MG63 (cell line): Measurements from ENCODE around the gene GPR146. TPM values are rescaled to one million over a fixed set of nuclear protein-coding genes. Genes with fewer than 3 reads are reported as not detected.

Experiments used
- DNase-seq: peaks from one replicate; pipeline ENCODE4 v3.0.0-alpha.2; 2020
- H3K27me3 ChIP-seq: fragments of 250-450 bp; sonication (Bioruptor Pico); 2 replicates; pipeline ENCODE4 v1.5.1; 2020; ENCODE audit warnings: mild to moderate bottlenecking, moderate library complexity
- H3K36me3 ChIP-seq: fragments of 250-450 bp; sonication (Bioruptor Pico); 2 replicates; pipeline ENCODE4 v1.5.1; 2020; ENCODE audit warnings: mild to moderate bottlenecking, moderate library complexity
- H3K4me3 ChIP-seq: fragments of 250-450 bp; sonication (Bioruptor Pico); 2 replicates; pipeline ENCODE4 v1.5.1; 2020; ENCODE audit warnings: mild to moderate bottlenecking, moderate library complexity
- H3K9me3 ChIP-seq: fragments of 250-450 bp; sonication (Bioruptor Pico); 2 replicates; pipeline ENCODE4 v1.5.1; 2020; ENCODE audit warnings: mild to moderate bottlenecking, moderate library complexity
- total RNA-seq: library from RNA; depleted of rRNA; stranded (reverse); fragments of >200 nt; shearing (Covaris generic); gene quantifications from 2 replicates; pipeline ENCODE4 v1.2.3, GENCODE V29; 2014; ENCODE audit warnings: low replicate concordance

The GPR146 gene
- total RNA-seq, 1 experiment from 2014 or later: 1.5 TPM

GRCh38 chr7:1046722-1047679, 2.7 kb downstream of the GPR146 start:
- no peak for DNase-seq
- Histone ChIP-seq H3K27me3 (no peaks in the 10 kb centered on the region), H3K4me3 (no peak overlapping the region), H3K9me3 (no peaks in the 10 kb centered on the region), H3K36me3 (no peaks in the 10 kb centered on the region)

- DNase-seq: no peak
- H3K9me3 ChIP-seq: no peaks in the 10 kb centered on the region
- H3K4me3 ChIP-seq: no peak overlapping the region
- no peaks in the 10 kb centered on the region for H3K36me3 ChIP-seq
- no peaks in the 10 kb centered on the region for H3K27me3 ChIP-seq
Measured at GRCh38 chr7:1049006-1049741, 4.8 kb downstream of the GPR146 start.

GRCh38 chr7:1049801-1050200, 5.5 kb downstream of the GPR146 start:
- Histone ChIP-seq H3K36me3 (no peaks in the 10 kb centered on the region), H3K4me3 (no peak overlapping the region), H3K27me3 (no peaks in the 10 kb centered on the region), H3K9me3 (no peaks in the 10 kb centered on the region)
- DNase-seq: no peak

GRCh38 chr7:1050254-1050906, 6.0 kb downstream of the GPR146 start:
- DNase-seq: no peak
- Histone ChIP-seq H3K9me3 (no peaks in the 10 kb centered on the region), H3K27me3 (no peaks in the 10 kb centered on the region), H3K36me3 (no peaks in the 10 kb centered on the region), H3K4me3 (no peak overlapping the region)

- no peak for DNase-seq
- H3K36me3 ChIP-seq: no peaks in the 10 kb centered on the region
Measured at GRCh38 chr7:1050956-1051690, 6.8 kb downstream of the GPR146 start.

GRCh38 chr7:1052031-1052818, 7.9 kb downstream of the GPR146 start:
- Histone ChIP-seq H3K27me3 (no peaks in the 10 kb centered on the region), H3K4me3 (no peak overlapping the region), H3K9me3 (no peaks in the 10 kb centered on the region), H3K36me3 (no peaks in the 10 kb centered on the region)
- DNase-seq: no peak

More at GRCh38 chr7:1050956-1051690, 6.8 kb downstream of the GPR146 start:
- no peaks in the 10 kb centered on the region for H3K9me3 ChIP-seq
- H3K4me3 ChIP-seq: no peak overlapping the region
- H3K27me3 ChIP-seq: no peaks in the 10 kb centered on the region

GRCh38 chr7:1053002-1053411, 8.7 kb downstream of the GPR146 start:
- no peak for DNase-seq
- H3K4me3 ChIP-seq: no peak overlapping the region
- H3K27me3 ChIP-seq: no peaks in the 10 kb centered on the region
- no peaks in the 10 kb centered on the region for H3K9me3 ChIP-seq
- no peaks in the 10 kb centered on the region for H3K36me3 ChIP-seq

GRCh38 chr7:1053816-1054370, 9.5 kb downstream of the GPR146 start:
- no peak overlapping the region for H3K4me3 ChIP-seq
- DNase-seq: no peak
- H3K9me3 ChIP-seq: no peaks in the 10 kb centered on the region
- H3K36me3 ChIP-seq: no peaks in the 10 kb centered on the region
- H3K27me3 ChIP-seq: no peaks in the 10 kb centered on the region

GRCh38 chr7:1054438-1054837, 10.1 kb downstream of the GPR146 start:
- Histone ChIP-seq H3K4me3 (no peak overlapping the region), H3K9me3 (no peaks in the 10 kb centered on the region), H3K27me3 (no peaks in the 10 kb centered on the region), H3K36me3 (no peaks in the 10 kb centered on the region)
- DNase-seq: no peak

GRCh38 chr7:1054861-1055450, 10.6 kb downstream of the GPR146 start:
- no peak overlapping the region for H3K4me3 ChIP-seq
- H3K27me3 ChIP-seq: no peaks in the 10 kb centered on the region
- no peak for DNase-seq
- H3K9me3 ChIP-seq: no peaks in the 10 kb centered on the region
- H3K36me3 ChIP-seq: no peaks in the 10 kb centered on the region

- Histone ChIP-seq H3K36me3 (no peaks in the 10 kb centered on the region), H3K9me3 (no peaks in the 10 kb centered on the region), H3K27me3 (no peaks in the 10 kb centered on the region), H3K4me3 (no peak overlapping the region)
- no peak for DNase-seq
Measured at GRCh38 chr7:1055491-1055955, 11.2 kb downstream of the GPR146 start.

- no peak overlapping the region for H3K4me3 ChIP-seq
- no peaks in the 10 kb centered on the region for H3K9me3 ChIP-seq
- no peak for DNase-seq
- no peaks in the 10 kb centered on the region for H3K27me3 ChIP-seq
- H3K36me3 ChIP-seq: no peaks in the 10 kb centered on the region
Measured at GRCh38 chr7:1055956-1056784, 11.8 kb downstream of the GPR146 start.

- Histone ChIP-seq H3K27me3 (no peaks in the 10 kb centered on the region), H3K4me3 (no peak overlapping the region)
- no peak for DNase-seq
Measured at GRCh38 chr7:1056785-1057410, 12.6 kb downstream of the GPR146 start.

More at GRCh38 chr7:1056785-1057410, 12.6 kb downstream of the GPR146 start:
- Histone ChIP-seq H3K9me3 (no peaks in the 10 kb centered on the region), H3K36me3 (no peaks in the 10 kb centered on the region)
